Measurements from ENCODE around the gene UBASH3B. TPM values are rescaled to one million over a fixed set of nuclear protein-coding genes. Genes with fewer than 3 reads are reported as not detected.

UBASH3B gene
- total RNA-seq, 1 donor from 2014 or later = 51.3 TPM

DNA sequence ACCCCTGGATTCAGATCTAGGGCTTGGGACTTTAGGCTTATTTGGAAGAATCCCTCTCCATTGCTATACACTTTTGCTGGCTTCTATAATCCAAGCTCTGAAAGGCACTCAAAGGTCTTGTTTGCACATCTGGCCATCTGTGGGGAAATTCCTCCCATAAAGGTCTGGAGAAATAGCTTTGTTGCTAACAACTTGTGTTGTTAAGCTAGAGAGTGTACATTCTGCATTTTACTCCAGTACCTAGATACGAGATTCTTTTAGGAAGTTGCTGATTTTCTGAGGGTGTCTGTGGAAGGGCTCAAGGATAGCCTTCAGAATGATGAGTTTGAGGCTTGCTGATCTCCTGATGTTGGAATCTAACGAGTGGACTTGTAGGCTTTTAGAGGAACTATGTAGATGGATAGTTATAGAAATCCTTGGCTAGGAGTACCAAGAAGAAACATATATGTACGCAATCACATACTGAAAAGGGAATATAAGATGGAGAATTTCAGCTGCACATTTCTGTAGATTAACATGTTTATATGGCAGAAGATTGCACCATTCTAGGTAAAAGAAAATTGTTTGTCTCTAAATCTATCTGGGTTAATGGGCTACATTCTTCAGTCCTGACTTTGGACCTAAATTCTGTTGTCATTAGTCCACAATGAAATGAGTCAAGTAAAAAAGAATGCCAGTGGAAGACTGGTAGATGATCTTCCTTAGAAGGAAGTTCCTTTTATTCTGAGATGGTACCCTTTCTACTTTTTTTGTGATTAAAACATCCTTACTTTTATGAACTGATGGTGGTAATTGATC lies 51.0 kb downstream of the UBASH3B start:
- no peak for DNase-seq (ENCODE audit: low spot score)

DNA sequence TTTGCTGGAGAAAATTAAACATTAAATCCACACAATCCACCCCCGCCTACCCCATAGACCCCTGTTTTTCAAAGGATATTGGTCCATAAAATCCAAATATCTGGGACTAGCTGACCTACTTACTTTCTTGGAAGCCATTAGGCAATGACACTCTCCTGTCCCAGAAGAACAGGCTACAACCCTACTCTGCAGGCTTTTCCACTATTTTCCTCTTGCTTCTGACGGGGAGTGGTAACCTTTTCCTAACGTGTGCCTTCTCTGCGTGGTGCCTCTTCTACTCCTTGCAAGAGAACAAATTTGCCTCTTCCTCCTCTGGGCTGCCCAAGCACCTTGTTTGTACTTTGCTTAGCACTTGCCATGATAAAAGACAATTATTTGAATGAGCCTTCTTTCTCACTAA lies 51.6 kb downstream of the UBASH3B start:
- no peak for DNase-seq (ENCODE audit: low spot score)

DNA sequence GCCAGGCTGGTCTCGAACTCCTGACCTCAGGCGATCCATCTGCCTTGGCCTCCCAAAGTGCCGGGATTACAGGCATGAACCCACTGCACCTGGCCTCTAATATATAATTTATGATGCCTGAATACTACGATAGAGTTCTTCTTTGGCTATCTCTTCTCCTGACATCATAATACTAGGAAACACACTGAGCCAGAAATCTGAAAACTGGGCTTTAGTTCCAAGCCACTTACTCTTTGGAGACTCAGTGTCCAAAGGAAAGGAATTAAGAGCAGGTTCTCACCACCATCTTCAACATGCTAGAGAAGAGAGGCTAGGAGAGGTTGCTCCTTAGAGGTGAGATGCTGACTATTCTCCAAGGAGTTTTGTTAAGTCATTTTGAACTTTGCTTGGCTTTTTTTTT lies 52.4 kb downstream of the UBASH3B start:
- DNase-seq (ENCODE audit: low spot score) = no peak

DNA sequence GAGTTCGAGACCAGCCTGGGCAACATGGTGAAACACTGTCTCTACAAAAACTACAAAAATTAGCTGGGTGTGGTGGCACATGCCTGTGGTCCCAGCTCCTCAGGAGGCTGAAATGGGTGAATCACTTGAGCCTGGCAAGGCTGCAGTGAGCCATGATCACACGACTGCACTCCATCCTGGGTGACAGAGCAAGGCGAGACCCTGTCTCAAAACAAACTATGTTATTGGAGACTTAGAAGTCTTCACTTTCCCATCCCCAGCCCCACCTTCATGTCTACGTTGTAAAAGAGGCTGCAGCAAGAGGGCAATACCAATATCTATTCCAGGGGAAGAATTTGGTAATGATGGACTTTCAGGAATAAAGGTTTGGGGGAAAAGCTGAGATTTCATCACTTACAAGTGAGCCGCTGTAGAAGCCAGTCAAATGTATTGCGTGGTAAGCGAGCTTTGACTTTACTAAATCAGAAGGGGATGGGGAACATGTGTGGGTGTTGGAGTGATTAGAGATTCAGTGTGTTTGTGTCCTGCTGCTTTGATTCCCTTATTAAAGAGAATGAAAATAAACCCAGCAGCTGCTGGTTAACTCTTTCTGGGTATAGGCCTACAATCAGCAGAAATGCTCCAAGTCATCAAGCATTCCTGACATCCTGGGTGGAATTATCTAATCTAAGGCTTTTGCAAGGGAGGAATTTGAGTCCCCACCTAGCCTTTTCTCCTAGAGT lies 53.7 kb downstream of the UBASH3B start:
- no peak for DNase-seq (ENCODE audit: low spot score)

DNA sequence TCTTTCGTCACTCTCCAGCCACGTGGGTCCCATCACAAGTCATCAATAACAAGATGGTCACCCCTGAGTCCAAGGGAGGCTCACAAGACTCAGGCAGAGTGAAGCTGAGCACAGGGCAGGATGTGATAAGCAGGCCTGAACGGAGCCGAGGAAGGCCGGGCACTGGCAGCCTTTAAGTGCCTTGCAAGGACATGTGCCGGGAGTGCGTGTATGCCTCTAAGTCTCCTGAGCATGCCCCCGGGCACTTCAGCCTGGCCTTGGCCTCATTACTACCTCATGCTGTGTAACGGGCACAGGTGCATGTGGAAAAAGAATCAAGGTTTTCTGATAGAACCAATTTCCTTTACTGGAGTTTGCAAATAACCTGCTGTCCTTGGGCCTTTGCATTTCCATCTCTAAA lies 55.8 kb downstream of the UBASH3B start:
- DNase-seq (ENCODE audit: low spot score) = no peak

DNA sequence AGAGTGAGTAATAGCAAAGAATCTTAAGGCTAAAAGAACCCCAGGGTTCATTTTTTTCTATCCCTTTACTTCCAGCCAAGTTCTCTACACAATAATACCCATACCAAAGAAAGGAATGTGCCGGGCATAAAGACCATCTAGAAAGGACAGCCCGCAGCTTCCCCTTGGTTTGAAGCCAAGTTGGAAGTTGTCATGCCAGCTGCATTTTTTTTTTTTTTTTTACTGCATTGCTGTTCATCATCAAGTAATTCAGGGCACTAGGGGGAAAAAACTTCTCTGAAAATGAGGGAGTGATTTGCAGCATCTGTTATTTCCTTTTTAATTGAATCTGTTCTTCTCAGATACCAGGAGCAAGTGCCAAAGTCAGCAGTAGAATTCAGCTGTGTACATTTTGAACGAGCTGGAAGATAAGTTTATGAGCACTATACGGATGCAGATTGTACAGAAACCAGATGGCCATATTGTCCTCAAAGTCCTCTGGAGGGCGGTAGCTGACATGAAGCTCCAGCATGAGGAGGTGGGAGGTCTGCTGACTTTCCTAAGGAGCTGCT lies 56.4 kb downstream of the UBASH3B start:
- DNase-seq (ENCODE audit: low spot score) = no peak

DNA sequence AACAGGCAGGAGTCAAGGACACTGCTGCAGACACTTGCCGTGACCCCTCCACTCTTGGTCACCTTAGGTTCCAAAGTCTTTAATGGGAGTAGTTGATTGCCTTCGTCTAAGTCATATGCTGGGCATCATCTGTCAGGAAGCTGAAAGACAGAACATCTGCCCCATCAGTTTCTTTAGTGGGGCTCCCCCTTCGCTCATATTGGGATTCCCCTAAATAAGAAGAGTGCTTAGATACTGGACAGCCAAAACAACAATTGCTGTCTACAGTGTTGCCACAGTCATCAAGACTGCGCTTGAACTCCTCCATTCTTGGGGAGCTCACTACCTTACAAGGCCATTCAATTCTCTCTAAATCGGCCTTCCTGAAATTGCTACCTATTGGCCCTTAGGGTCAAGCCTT lies 58.5 kb downstream of the UBASH3B start:
- no peak for DNase-seq (ENCODE audit: low spot score)

DNA sequence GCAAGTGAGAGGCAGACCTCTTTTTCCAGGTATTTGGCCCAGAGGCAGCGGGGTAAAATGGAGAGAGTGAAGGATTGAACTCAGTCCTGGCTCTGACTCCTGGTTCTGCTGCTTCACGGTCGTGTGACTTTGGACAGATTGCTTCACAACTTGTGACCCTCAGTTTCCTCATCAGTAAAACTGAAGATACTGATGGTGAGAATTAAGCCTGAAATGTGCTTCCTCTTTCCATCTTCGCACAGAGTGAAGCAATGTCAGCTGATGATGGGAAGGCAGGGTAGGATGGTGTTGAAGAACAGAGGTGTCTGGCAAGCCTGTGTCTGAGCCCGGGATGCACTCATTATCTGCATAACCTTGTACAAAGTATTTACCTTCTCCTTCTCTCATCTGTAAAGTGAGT lies 59.0 kb downstream of the UBASH3B start:
- DNase-seq (ENCODE audit: low spot score) = no peak

DNA sequence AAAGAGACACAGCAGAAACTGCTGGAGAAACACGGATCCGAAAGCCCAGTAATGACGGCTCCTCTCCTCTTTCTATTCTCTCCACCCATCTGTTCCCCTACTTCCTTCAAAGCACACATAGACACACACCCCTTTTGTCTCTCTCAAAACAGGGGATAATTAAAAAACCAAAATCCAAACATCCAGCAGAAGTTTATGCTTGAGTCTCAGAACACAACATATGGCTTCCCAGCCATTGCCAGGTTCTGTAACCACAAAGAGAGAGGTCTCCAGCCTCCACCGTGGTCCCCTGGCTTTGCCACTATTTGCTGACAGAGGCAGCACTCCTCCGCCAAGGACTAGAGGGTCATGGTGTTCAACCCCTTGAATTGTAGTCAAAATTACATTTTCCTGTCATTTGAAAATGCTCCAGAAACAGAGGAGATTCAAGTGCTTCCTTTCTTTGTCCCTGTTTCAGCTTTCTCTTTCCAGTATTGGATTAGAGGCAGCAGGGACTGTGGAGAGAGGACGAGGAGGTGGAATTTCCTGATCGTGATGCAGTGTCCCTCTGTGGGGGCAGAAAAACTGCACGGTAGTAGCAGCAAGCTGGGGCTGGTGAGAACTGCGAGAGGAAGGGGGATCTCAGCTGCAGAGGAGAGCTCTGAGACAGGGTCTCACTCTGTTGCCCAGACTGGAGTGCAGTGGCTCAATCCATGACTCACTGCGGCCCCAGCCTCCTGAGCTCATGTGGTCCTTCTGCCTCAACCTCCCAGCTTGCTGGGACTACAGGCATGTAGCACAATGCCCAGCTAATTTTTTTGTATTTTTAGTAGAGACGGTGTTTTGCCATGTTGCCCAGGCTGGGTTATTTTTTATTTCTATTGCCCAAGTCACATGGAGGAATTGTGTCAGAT lies 60.3 kb downstream of the UBASH3B start:
- DNase-seq (ENCODE audit: low spot score) = no peak

DNA sequence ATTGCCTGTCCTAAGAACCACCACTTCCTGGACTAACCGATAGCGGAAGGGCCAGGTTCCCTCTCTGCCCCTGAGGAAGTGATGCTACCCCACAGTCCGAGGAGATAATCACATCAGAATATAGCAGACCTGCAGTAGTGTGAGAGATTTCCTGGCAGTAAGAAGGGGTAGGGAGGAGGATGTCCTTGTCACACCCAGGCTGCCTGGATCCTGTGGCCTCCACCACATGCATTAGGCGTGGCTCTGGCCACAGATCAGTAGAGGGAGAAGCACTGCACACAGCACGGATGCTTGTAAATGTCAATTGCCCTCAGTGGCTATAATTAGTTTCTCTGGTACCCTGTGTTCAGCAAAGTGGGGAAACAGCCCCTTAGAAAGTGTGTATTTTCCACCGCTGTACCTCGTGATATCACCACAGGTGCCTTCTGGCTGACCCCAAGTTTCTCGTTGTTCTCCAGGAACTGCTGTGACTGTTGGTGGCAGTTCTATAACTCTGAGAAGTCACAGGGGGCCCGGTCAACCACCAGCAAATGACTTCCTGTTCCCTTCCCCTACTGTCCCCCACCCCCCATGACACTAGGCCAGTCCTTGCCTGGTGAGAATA lies 61.8 kb downstream of the UBASH3B start:
- no peak for DNase-seq (ENCODE audit: low spot score)

DNA sequence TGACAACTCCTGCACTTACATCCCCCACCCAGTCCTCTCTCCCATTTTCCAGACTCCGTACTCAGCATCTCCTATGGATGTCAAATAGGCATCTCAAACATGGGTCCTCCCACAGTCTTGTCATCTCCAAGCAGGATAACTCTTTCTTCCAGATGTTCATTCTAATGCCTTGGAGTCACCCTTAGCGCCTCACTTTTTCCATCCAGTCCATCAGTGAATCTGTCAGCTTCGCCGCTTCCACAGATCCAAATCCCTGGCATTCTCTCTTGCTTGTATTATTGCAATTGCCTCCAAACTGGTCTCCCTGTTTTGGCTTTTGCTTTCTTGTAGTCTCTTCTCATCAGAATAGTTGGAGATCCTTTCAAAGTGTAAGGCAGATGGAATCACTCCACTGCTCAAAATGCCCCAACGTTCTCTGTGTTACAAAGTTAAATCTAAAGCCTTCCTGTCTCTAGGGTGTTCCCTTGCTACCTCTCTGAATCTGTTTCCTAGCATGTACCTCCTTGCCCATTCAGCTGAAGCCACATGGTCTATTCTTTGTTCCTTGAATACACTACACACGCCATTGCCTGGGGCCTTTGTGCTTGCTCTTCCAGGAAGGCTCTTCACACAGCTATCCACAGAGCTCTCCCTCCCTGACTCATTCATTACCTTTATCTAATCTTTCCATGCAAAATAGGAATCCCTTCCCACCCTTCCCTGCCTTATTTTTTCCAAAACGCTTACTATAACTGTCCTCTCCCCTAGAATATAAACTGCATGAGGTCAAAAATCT lies 64.8 kb downstream of the UBASH3B start:
- no peak for DNase-seq (ENCODE audit: low spot score)

DNA sequence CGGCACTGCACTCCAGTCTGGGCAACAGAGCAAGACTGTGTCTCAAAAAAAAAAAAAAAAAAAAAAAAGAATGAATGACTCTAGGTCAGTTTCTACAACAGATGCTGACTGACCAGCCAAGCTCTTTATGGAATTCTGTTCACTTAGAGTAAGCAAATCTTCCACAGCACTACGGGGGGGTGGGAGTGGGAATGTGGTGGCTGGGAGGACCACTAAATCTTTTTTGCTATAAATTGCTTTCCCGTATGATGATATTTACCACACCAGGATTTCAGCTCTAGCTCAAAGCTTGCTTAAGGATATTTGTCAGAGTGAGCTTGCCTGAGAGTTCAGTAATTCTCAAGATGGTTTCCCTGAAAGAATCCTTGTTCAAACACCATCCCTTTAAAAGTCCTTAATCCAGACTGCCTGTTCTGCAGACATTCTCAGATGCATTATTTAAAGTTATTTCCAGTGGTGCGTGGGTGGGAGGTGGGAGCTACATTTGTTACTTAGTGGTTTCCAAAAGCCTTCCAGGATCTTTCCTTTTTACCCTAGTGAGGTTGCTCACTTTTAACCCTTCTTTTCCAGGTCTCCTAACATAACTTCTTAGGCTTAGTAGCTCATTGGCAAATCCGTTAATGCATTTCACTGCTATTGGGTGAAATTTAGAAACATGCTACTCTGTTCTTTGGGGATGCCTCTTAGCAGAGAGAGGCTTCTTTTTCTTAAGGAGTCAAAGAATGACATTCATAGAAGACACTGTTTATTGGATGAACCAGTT lies 65.9 kb downstream of the UBASH3B start:
- no peak for DNase-seq (ENCODE audit: low spot score)

DNA sequence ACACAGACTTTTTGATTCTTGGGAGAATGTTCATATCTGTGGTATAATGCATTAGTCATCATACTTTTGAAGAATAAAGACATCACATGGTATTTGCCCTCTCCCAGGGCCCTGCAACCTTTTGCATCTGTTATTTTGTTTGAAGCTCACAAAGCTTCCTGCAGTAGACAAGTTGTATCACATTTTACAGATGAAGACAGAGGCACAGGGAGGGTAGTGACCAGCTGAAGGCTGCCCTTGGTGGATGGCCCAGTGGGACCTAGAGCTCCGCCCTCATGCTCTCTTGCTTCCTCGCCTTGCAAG lies 66.4 kb downstream of the UBASH3B start:
- no peak for DNase-seq (ENCODE audit: low spot score)

DNA sequence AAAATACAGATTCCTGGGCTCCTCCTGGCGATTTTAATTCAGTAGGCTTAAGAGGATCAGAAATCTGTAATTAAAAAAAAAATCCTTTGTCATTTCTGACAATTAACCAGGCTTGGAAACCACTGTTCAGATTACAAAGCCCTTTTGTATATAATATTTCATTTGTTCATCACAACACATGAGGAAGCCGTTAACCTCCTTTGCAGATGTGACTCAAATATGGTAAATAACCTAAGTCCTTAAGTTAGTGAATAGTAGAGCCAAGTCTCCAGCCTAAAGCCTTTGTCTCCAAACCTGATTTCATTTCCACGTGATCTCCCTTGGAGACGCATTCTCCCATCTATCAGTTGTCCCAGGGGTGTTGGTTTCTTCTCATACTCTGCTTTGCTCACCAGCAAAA lies 67.6 kb downstream of the UBASH3B start:
- DNase-seq (ENCODE audit: low spot score) = no peak

DNA sequence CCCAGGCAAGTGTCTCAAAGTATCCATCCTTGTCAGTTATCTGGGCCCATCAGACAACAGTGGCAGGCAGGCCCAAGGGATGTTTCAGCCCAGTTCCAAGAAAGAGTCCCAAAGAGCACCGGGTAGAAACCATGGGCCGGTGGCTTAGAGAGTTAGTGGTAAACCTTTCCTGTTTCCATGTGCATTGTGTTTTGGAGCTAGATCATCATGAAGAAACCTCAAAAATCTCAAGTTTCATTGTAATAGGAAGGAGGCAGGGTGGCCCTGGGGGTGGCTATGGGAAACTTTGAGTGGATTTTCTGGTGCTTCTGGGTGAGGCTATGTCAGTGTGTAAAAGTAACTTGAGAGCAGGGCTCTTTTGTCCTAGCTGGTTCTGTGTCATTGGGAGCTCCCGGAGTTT lies 68.1 kb downstream of the UBASH3B start:
- no peak for DNase-seq (ENCODE audit: low spot score)

DNA sequence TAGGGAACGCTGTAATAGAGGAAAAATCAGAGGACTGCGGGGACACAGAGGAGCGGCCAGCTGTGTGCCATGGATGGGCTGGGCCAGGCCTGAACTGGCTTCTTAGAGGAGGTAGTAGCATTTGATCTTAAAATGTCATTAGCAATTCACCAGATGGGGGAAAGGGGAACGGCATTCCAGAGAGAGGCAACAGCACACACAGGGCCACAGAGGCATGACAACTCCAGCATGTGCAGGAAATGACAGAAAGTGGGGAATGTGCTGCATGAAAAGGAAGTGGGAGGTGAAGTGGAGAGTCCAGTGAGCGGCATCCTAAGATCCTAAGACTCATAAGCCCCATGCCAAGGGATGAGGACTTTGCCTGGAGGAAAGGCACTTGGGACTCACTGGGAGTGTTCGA lies 69.0 kb downstream of the UBASH3B start:
- no peak for DNase-seq (ENCODE audit: low spot score)

DNA sequence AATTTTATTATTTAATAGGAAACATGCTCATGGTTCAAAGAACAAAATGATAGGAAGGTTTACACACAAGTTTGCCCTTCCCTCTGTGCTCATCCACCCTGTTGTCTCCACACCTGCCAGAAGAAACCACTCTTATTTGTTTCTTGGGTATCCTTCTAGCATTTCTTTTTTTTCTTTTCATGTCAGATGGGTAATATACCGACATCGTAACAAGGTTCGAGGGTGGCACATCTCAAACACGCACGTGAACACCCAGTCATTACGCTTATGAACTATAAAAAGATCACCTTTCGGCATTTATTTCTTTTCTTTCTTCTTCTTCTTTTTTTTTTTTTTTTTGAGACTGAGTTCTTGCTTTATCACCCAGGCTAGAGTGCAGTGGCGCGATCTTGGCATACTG lies 70.5 kb downstream of the UBASH3B start:
- DNase-seq (ENCODE audit: low spot score) = no peak

DNA sequence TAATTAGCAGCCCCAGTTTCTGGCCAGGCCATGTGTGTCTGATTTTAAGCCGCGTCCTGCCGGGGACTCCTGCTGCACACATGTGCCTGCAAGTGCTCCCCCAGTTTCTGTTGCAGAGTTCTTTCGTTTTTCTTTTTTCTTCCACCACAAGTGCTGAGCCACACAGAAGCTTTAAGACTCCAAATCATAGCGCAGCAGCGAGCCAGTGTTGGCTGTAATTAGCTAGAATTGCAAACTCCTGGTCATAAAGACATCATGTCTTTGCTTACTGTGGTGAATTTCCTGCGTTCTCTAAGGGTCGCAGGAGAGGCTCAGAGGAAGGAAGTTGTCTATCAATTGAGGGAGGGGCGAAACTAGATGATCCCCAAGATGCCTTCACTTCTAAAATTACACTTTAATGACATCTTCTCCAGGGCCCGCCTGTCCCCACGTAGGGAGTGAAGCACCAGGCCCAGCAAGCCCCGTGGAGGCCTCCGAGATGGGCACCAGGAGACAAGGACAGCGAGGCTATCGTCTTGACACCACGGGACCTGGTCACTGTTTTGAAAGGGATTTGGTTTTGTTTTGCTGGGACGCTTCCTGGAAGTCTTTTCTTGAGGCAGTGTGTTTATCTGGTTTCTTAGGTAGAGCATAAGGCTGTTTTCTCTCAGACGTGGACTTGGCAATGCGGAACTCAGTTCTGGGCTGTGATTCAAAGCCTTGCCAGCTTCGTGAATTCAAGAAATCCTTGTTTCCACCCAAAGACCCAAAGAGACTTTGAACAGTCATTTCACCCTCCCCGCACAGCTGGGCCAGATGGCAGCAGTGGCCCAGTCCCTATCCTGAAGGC lies 71.8 kb downstream of the UBASH3B start:
- DNase-seq (ENCODE audit: low spot score) = no peak

DNA sequence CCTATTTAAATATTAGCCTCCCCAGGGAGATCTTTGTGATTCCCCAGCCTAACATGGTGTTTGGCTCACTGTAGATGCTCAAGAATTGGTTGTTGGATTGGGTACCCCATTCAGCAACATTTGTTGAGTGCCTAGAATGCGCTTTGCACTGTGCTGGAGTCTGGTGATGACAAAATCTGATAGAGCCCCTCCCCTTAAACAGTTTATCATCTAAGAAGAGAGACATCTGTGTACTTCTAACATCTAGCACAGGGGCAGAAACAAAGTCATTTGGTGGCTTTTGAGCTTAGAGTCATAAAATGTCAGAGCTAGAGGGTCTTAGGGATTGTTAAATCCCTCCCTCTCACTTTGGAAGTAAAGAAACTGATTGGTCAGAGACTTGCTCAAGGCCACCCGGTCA lies 73.0 kb downstream of the UBASH3B start:
- DNase-seq (ENCODE audit: low spot score) = no peak
